ENCODE results near the gene EIF5B. TPM values are rescaled to one million over a fixed set of nuclear protein-coding genes. Genes with fewer than 3 reads are reported as not detected.

The EIF5B gene
- total and polyA plus RNA-seq, 2 donors = 28.9 to 30.5 TPM

DNA sequence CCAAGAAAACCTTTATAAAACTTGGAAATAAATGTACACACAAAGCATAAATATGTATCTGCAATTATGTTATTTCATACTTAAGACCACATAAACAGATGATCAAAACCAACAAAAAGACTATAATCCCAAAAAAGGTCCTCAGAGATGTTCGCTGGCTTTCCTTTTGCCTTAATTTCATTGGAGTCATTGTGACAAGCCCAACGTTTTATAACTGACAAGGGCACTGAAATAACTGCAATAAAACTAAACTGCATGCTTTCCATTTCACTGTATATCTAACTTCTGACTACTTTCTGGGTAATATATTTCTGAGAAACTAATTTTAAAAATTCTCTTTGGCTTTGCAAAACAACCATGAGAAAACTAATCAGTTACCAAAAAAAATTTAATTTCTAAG is 96.2 kb downstream of the EIF5B start:
- no peak overlapping the region for H3K4me3 ChIP-seq (ENCODE audit: low read depth, low read length)
- no peaks in the 10 kb centered on the region for H3K4me1 ChIP-seq (ENCODE audit: insufficient read depth)
- WGBS = 75% methylated on average over 2 of the region's 2 CpGs
- H3K36me3 ChIP-seq (ENCODE audit: insufficient read depth) = peaks cover 2% of the 10 kb centered on the region
- DNase-seq (ENCODE audit: extremely low spot score) = no peak
- no peak overlapping the region for H3K27ac ChIP-seq (ENCODE audit: low read depth)

GRCh38 chr2:99436874-99437273 is 99.7 kb downstream of the EIF5B start:
- peaks cover 2% of the 10 kb centered on the region for H3K36me3 ChIP-seq (ENCODE audit: insufficient read depth)
- 98% methylated on average over 10 of the region's 10 CpGs for WGBS
- no peaks in the 10 kb centered on the region for H3K4me1 ChIP-seq (ENCODE audit: insufficient read depth)
- no peak overlapping the region for H3K4me3 ChIP-seq (ENCODE audit: low read depth, low read length)
- DNase-seq (ENCODE audit: extremely low spot score) = no peak
- H3K27ac ChIP-seq (ENCODE audit: low read depth) = no peak overlapping the region

- Histone ChIP-seq H3K27ac (ENCODE audit: low read depth) (no peak overlapping the region), H3K36me3 (ENCODE audit: insufficient read depth) (peaks cover 2% of the 10 kb centered on the region), H3K4me1 (ENCODE audit: insufficient read depth) (no peaks in the 10 kb centered on the region), H3K4me3 (ENCODE audit: low read depth, low read length) (no peak overlapping the region)
- 70% methylated on average over 4 of the region's 4 CpGs for WGBS
- DNase-seq (ENCODE audit: extremely low spot score) = no peak
Measured at GRCh38 chr2:99439971-99440505, 102.8 kb downstream of the EIF5B start.

GRCh38 chr2:99442837-99443236 is 105.6 kb downstream of the EIF5B start:
- WGBS = 68% methylated on average over 1 of the region's 1 CpG
- DNase-seq (ENCODE audit: extremely low spot score) = no peak
- Histone ChIP-seq H3K4me1 (ENCODE audit: insufficient read depth) (no peaks in the 10 kb centered on the region), H3K4me3 (ENCODE audit: low read depth, low read length) (no peak overlapping the region), H3K27ac (ENCODE audit: low read depth) (no peak overlapping the region), H3K36me3 (ENCODE audit: insufficient read depth) (no peaks in the 10 kb centered on the region)

- Histone ChIP-seq H3K36me3 (ENCODE audit: insufficient read depth) (no peaks in the 10 kb centered on the region), H3K27ac (ENCODE audit: low read depth) (no peak overlapping the region), H3K4me1 (ENCODE audit: insufficient read depth) (no peaks in the 10 kb centered on the region), H3K4me3 (ENCODE audit: low read depth, low read length) (no peak overlapping the region)
- WGBS = 90% methylated on average over 2 of the region's 2 CpGs
- no peak for DNase-seq (ENCODE audit: extremely low spot score)
Measured at GRCh38 chr2:99444222-99444621, 107.0 kb downstream of the EIF5B start.

GRCh38 chr2:99445065-99445464 is 107.9 kb downstream of the EIF5B start:
- Histone ChIP-seq H3K36me3 (ENCODE audit: insufficient read depth) (no peaks in the 10 kb centered on the region), H3K4me1 (ENCODE audit: insufficient read depth) (no peaks in the 10 kb centered on the region), H3K4me3 (ENCODE audit: low read depth, low read length) (no peak overlapping the region), H3K27ac (ENCODE audit: low read depth) (no peak overlapping the region)
- DNase-seq (ENCODE audit: extremely low spot score) = no peak
- WGBS = 54% methylated on average over 4 of the region's 4 CpGs

DNA sequence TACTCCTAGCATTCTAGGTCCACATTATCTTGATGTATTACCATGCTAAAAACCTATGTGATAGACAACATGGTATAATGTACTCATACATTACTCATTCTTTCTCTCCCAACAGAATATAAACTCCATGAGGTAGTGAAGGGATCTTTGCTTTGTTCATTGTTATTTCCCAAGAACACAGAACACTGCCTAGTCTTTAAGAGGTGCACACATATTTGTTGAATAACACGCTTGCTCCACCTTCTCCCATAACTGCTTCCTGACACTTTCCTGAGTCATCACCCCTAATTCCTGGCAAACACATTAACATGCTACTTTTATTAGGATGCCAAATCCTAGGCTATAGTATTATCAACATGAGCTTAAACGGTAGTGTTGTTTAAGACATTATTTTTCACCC is 111.4 kb downstream of the EIF5B start:
- 67% methylated on average over 2 of the region's 2 CpGs for WGBS
- Histone ChIP-seq H3K4me1 (ENCODE audit: insufficient read depth) (no peaks in the 10 kb centered on the region), H3K27ac (ENCODE audit: low read depth) (no peak overlapping the region), H3K36me3 (ENCODE audit: insufficient read depth) (peaks cover 2% of the 10 kb centered on the region), H3K4me3 (ENCODE audit: low read depth, low read length) (no peak overlapping the region)
- no peak for DNase-seq (ENCODE audit: extremely low spot score)

- no peak for DNase-seq (ENCODE audit: extremely low spot score)
- peaks cover 2% of the 10 kb centered on the region for H3K36me3 ChIP-seq (ENCODE audit: insufficient read depth)
- H3K4me1 ChIP-seq (ENCODE audit: insufficient read depth) = no peaks in the 10 kb centered on the region
- H3K27ac ChIP-seq (ENCODE audit: low read depth) = no peak overlapping the region
- no peak overlapping the region for H3K4me3 ChIP-seq (ENCODE audit: low read depth, low read length)
- 75% methylated on average over 1 of the region's 1 CpG for WGBS
Measured at GRCh38 chr2:99450199-99450598, 113.0 kb downstream of the EIF5B start.

Other genes starting within 250 kb of the EIF5B start
- gene C2orf15, start 195.7 kb upstream of the EIF5B start, total RNA-seq = 1.5 TPM
- gene C2orf15, start 195.7 kb upstream of the EIF5B start, polyA plus RNA-seq = 0.60 TPM
- 12.2 TPM for gene TSGA10, start 182.4 kb upstream of the EIF5B start, total RNA-seq
- 2.5 TPM for gene TSGA10, start 182.4 kb upstream of the EIF5B start, polyA plus RNA-seq
- gene LIPT1, start 182.4 kb upstream of the EIF5B start, total RNA-seq = 13.6 TPM
- gene LIPT1, start 182.4 kb upstream of the EIF5B start, polyA plus RNA-seq = 9.0 TPM
- 31.6 TPM for gene MITD1, start 156.3 kb upstream of the EIF5B start, total RNA-seq
- gene MITD1, start 156.3 kb upstream of the EIF5B start, polyA plus RNA-seq = 32.1 TPM
- 46.3 TPM for gene MRPL30, start 156.2 kb upstream of the EIF5B start, total RNA-seq
- gene MRPL30, start 156.2 kb upstream of the EIF5B start, polyA plus RNA-seq = 17.9 TPM
- not detected for gene LYG2, start 81.7 kb upstream of the EIF5B start, total RNA-seq
- gene LYG2, start 81.7 kb upstream of the EIF5B start, polyA plus RNA-seq = not detected
- gene LYG1, start 36.2 kb upstream of the EIF5B start, total RNA-seq = 0.79 TPM
- 1.5 TPM for gene LYG1, start 36.2 kb upstream of the EIF5B start, polyA plus RNA-seq
- gene TXNDC9, start 1.1 kb upstream of the EIF5B start, total RNA-seq = 59.1 TPM
- gene TXNDC9, start 1.1 kb upstream of the EIF5B start, polyA plus RNA-seq = 20.5 TPM
- 134 TPM for gene REV1, start 152.6 kb downstream of the EIF5B start, total RNA-seq
- gene REV1, start 152.6 kb downstream of the EIF5B start, polyA plus RNA-seq = 21.0 TPM